HepG2 (cell line): ENCODE data around the gene POU3F1.

Experiments used
- AFF4 ChIP-seq: sonication (generic); formaldehyde crosslinking; IDR thresholded peaks from 2 replicates; pipeline ENCODE4 v1.4.0; 2020; ENCODE audit warnings: missing genetic modification reagents
- CEBPB ChIP-seq: IDR thresholded peaks from 2 replicates; pipeline ENCODE4 v1.6.1; 2011; ENCODE audit warnings: low read depth, low read length, improper control_type of control experiment, borderline replicate concordance
- FOXO1 ChIP-seq: sonication (generic); formaldehyde crosslinking; IDR thresholded peaks from 2 replicates; pipeline ENCODE4 v1.4.0; 2020; ENCODE audit warnings: missing genetic modification reagents
- GMEB1 ChIP-seq: sonication (generic); formaldehyde crosslinking; IDR thresholded peaks from 2 replicates; pipeline ENCODE4 v1.5.1; 2020; ENCODE audit warnings: missing genetic modification reagents, mild to moderate bottlenecking, borderline replicate concordance
- GZF1 ChIP-seq: sonication (generic); formaldehyde crosslinking; IDR thresholded peaks from 2 replicates; pipeline ENCODE4 v1.5.1; 2020; ENCODE audit warnings: mild to moderate bottlenecking, missing genetic modification reagents
- HDAC2 ChIP-seq: sonication (generic); formaldehyde crosslinking; IDR thresholded peaks from 2 replicates; pipeline ENCODE4 v1.4.0; 2020; ENCODE audit warnings: missing genetic modification reagents
- IRF1 ChIP-seq: sonication (generic); formaldehyde crosslinking; IDR thresholded peaks from 2 replicates; pipeline ENCODE4 v1.4.0; 2020; ENCODE audit warnings: low read depth, mild to moderate bottlenecking, missing genetic modification reagents
- NFYB ChIP-seq: sonication (generic); formaldehyde crosslinking; IDR thresholded peaks from 2 replicates; pipeline ENCODE4 v1.4.0; 2020; ENCODE audit warnings: missing genetic modification reagents
- POLR2A ChIP-seq, 2 experiments: IDR thresholded peaks; 2 replicates each; pipeline ENCODE4 v1.6.1; 2011; ENCODE audit warnings: low read depth in 2 of 2, low read length in 2 of 2, mild to moderate bottlenecking in 1 of 2, moderate library complexity in 1 of 2; ENCODE audit not compliant: insufficient read depth in 1 of 2
- ZNF660 ChIP-seq: sonication (generic); formaldehyde crosslinking; IDR thresholded peaks from 2 replicates; pipeline ENCODE4 v1.5.1; 2020; ENCODE audit warnings: mild to moderate bottlenecking, low read depth, missing genetic modification reagents, borderline replicate concordance
- ZZZ3 ChIP-seq: sonication (generic); formaldehyde crosslinking; IDR thresholded peaks from 2 replicates; pipeline ENCODE4 v1.4.0; 2020; ENCODE audit warnings: missing genetic modification reagents, mild to moderate bottlenecking, borderline replicate concordance

GRCh38 chr1:38062361-38063288 is 16.0 kb upstream of the POU3F1 start:
- TF ChIP-seq CEBPB, result no peak
- no peak for TF ChIP-seq ZNF660
- TF ChIP-seq AFF4 (CRISPR knock-in tag), result no peak
- TF ChIP-seq GMEB1 (CRISPR knock-in tag), result no peak
- no peak for TF ChIP-seq FOXO1
- no peak for TF ChIP-seq NFYB (CRISPR knock-in tag)
- TF ChIP-seq ZZZ3 (CRISPR knock-in tag), result no peak
- no peak for TF ChIP-seq IRF1 (CRISPR knock-in tag)
- no peak for TF ChIP-seq POLR2A (IDR thresholded peaks at IDR 0.05; ENCODE audit: insufficient read depth in 1 of 2, low read depth in 2 of 2, low read length in 2 of 2)
- TF ChIP-seq HDAC2 (CRISPR knock-in tag), result no peak
- TF ChIP-seq GZF1 (CRISPR knock-in tag), result no peak
